ENCODE results near the gene ZNF189. TPM values are rescaled to one million over a fixed set of nuclear protein-coding genes. Genes with fewer than 3 reads are reported as not detected.
A peak's percentile ranks its signal among the peaks of the same experiment; 100 is the strongest.

ZNF189 gene
- total and polyA plus RNA-seq, 2 of the 4 experiments (the other 2 are of a cell fraction) = 5.9 to 19.9 TPM

DNA sequence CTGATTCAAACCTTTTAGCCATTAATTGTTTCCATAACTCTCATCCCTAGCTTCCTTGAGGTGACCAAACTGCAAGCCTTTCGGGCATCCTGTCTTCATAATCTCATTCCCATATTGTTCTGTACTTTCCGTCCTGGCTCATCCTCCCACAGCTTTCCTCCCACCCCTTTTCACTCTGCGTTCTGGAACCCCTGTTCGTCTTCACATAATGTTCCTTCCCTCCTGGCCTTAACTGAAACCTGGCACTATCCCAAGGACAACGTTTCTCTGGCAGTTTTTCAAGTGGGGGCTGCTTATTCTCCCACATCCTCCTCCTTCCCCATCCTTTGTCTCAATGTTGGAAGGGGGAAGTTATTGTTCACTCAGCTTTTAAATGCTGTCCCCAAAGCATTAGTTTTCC is 1.5 kb downstream of the ZNF189 start:
- ChIA-PET POLR2A (ENCODE audit: unreplicated experiment) (no interaction called here), CTCF (interaction anchor here (1.6 kb wide), 1 partner anchor 12 kb away, joined by 5 read pairs; no protein-coding TSS in a partner anchor)
- Histone ChIP-seq H2AFZ (replicated peaks; ENCODE audit: low read length, poor library complexity) (no peak overlapping the region), H2BK120ac (ENCODE audit: low read depth, low read length) (no peak overlapping the region), H2BK20ac (ENCODE audit: low read depth, low read length) (no peak overlapping the region), H4K5ac (ENCODE audit: low read depth, low read length) (no peak overlapping the region), H2BK15ac (ENCODE audit: low read depth, low read length) (no peak overlapping the region), H3K27ac (ENCODE audit: insufficient read depth, low read length) (no peak overlapping the region), H3K4ac (ENCODE audit: low read depth, low read length) (no peak overlapping the region), H3K36me3 (ENCODE audit: control insufficient read depth, insufficient read depth, low read length) (peaks cover 21% of the 10 kb centered on the region), H4K91ac (ENCODE audit: insufficient read depth, low read depth, low read length) (no peak overlapping the region), H3K56ac (ENCODE audit: extremely low read depth, insufficient read depth, low read length) (no peak overlapping the region), H2AK9ac (replicated peaks; ENCODE audit: low read depth, low read length, poor library complexity) (no peak overlapping the region), H2AK5ac (ENCODE audit: low read depth, low read length) (no peak overlapping the region), H3K4me2 (ENCODE audit: low read depth, low read length) (peak overlapping the region; percentile 14), H3K27me3 (ENCODE audit: control insufficient read depth, insufficient read depth, low read length) (no peaks in the 10 kb centered on the region), H4K8ac (ENCODE audit: low read depth in 2 of 2, low read length in 2 of 2) (no peak overlapping the region), H3K23ac (ENCODE audit: low read depth, low read length) (no peak overlapping the region), H2BK5ac (ENCODE audit: low read depth, low read length, poor library complexity, severe bottlenecking) (no peak overlapping the region), H3K4me1 (ENCODE audit: control insufficient read depth, insufficient read depth, low read length) (peaks cover 2% of the 10 kb centered on the region), H3K18ac (ENCODE audit: low read depth, low read length) (no peak overlapping the region), H3K79me1 (ENCODE audit: low read depth in 1 of 2, low read length in 2 of 2) (peaks cover 34 to 39% of the 10 kb centered on the region in 2 experiments), H3K4me3 (ENCODE audit: insufficient read depth, low read depth, low read length) (peak overlapping the region; percentile 58; the same call in 1 of the 2 replicates), H3K9me3 (ENCODE audit: control insufficient read depth, insufficient read depth, low read length) (peaks cover 5% of the 10 kb centered on the region; the same call in 1 of the 2 replicates), H3K14ac (replicated peaks; ENCODE audit: low read depth, low read length) (no peak overlapping the region), H4K20me1 (ENCODE audit: insufficient read depth, low read length) (no peaks in the 10 kb centered on the region), H3K9ac (ENCODE audit: low read depth, low read length) (no peak overlapping the region), H3K9me1 (ENCODE audit: insufficient read depth, low read length) (no peaks in the 10 kb centered on the region)
- no TSS peak for BruUV-seq (replicated peaks)
- no peak for TF ChIP-seq CTCF (conservative IDR thresholded peaks at IDR 0.05; ENCODE audit: low read depth, low read length)
- TF ChIP-seq RAD21 (IDR thresholded peaks at IDR 0.05; ENCODE audit: low read length) = no peak
- TF ChIP-seq FOS (IDR thresholded peaks at IDR 0.05; ENCODE audit: low read depth, low read length) = no peak
- no peak for TF ChIP-seq POLR2A (IDR thresholded peaks at IDR 0.05; ENCODE audit: low read depth, low read length)
- ATAC-seq (ENCODE audit: low read depth) (no peak), DNase-seq (no peak)
- intact Hi-C loops (cut with micrococcal nuclease) (no loop called here), in situ Hi-C loops (cut with MboI; ENCODE audit: low sequenced_read_pairs) (no loop called here), dilution Hi-C loops (cut with HindIII; ENCODE audit: low sequenced_read_pairs, unreplicated experiment) (no loop called here)
- WGBS, 2 experiments (ENCODE audit: extremely low coverage in 2 of 2, insufficient read length in 1 of 2) = 75% methylated on average over 3 of the region's 5 CpGs; no CpG with 5 or more reads in 1 of the 2 experiments

Measured in IMR-90 (cell line).